ENCODE measurements around the gene IL5. TPM values are rescaled to one million over a fixed set of nuclear protein-coding genes. Genes with fewer than 3 reads are reported as not detected.

IL5 gene
- total and polyA plus RNA-seq, 2 donors (not counting 3 experiments of a cell fraction or from before 2014, with no cell fraction given): not detected

DNA sequence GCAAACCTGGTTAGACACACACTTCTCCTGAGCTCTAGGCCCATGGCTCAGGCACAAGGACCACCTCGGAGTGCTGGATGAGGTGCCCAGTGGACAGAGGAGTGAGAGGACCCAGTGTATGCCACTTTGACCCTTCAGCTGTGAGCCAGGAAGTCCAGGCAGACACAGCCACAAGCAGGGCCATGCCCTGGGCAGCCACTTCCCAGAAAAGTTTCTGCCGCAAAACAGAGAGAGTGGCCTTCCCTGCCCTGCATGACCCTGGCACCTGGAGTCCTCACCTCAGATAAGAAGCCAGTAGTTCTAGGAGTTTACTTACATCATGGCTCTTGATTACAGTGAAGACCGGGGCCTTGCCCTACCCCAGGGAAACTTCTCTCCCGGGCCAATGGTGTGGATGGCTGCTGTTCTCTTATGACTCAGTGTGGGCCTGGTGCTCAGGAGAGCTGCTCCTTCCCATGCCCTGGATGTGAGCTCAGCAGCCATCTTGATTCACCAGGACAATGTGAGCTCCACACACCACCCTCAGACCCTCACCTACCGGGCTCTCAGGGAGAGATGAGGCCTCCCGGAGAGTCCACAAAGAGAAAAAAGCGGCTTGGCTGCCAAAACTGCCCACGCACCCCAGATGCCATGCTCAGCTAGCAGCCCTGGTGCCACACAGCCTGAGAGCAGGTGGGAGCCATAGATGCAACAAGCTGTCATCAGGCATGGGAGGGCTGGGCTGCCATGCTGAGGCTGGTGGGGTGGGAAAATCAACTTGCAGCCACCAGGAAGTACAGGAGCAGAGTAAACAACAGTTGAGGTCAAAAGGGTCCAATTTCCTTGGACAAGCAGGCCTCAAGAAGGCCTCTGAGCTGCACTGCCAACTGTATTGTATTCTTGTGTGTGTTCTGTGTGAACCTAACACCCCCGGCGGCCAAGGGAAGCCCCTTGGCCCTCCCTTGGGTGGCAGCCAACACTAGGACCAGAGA lies 41.1 kb downstream of the IL5 start:
- Histone ChIP-seq H3K27me3 (ENCODE audit: control insufficient read depth in 2 of 2, insufficient read depth in 2 of 2, low read length in 2 of 2) (no peaks in the 10 kb centered on the region), H3K9me3 (replicated peaks; ENCODE audit: control insufficient read depth, insufficient read depth, low read length) (no peaks in the 10 kb centered on the region), H3K27ac (ENCODE audit: insufficient read depth, low read depth, low read length) (peak overlapping the region; percentile 2), H3K9ac (replicated peaks; ENCODE audit: extremely low read depth, insufficient read depth, low read length) (no peak overlapping the region), H3K79me2 (ENCODE audit: control insufficient read depth, insufficient read depth, low read length) (no peaks in the 10 kb centered on the region), H3K4me3 (replicated peaks in 1 of 3; ENCODE audit: insufficient read depth in 1 of 3, low read depth in 1 of 3, low read length in 3 of 3) (no peak overlapping the region), H3K4me2 (ENCODE audit: insufficient read depth, low read length) (no peak overlapping the region), H3K4me1 (ENCODE audit: control insufficient read depth, extremely low read depth, insufficient read depth, low read length) (peaks cover 40% of the 10 kb centered on the region), H3K9me1 (replicated peaks; ENCODE audit: control insufficient read depth, extremely low read depth, insufficient read depth, low read length) (no peaks in the 10 kb centered on the region), H2AFZ (ENCODE audit: low read depth, low read length) (peak overlapping the region; percentile 62), H4K20me1 (replicated peaks; ENCODE audit: control insufficient read depth, extremely low read depth, insufficient read depth, low read length) (no peaks in the 10 kb centered on the region), H3K36me3 (ENCODE audit: control insufficient read depth in 2 of 2, extremely low read depth in 1 of 2, insufficient read depth in 2 of 2, low read length in 2 of 2) (no peaks in the 10 kb centered on the region)
- peak; percentile 70 for FAIRE-seq
- DNase-seq (ENCODE audit: low read depth, low spot score): no peak
- dilution Hi-C loops (cut with MboI; ENCODE audit: extremely low pct_ligation_motif_present, low sequenced_read_pairs): no loop called here
- BruUV-seq (replicated peaks): no TSS peak
- intact Hi-C loops (cut with micrococcal nuclease): loop anchor here (1.0 kb wide), 3 partner anchors 83 to 116 kb away; no protein-coding TSS in a partner anchor
- CTCF ChIA-PET: interaction anchor here (1.1 to 8.4 kb wide), 8 partner anchors 12 to 317 kb away, joined by 3 to 220 read pairs (median 14); partner anchors contain the start of gene IRF1
- POLR2A ChIA-PET: interaction anchor here (1.4 kb wide), 1 partner anchor 12 kb away, joined by 8 read pairs; the partner anchor contains the start of gene IRF1
- TF ChIP-seq MYC (IDR thresholded peaks at IDR 0.05; ENCODE audit: low read depth, low read length): no peak
- no peak for TF ChIP-seq POLR2AphosphoS5 (IDR thresholded peaks at IDR 0.05; ENCODE audit: insufficient read depth, low read depth, low read length)
- no peak for TF ChIP-seq POLR2A (IDR thresholded peaks at IDR 0.05; ENCODE audit: low read depth, low read length)

DNA sequence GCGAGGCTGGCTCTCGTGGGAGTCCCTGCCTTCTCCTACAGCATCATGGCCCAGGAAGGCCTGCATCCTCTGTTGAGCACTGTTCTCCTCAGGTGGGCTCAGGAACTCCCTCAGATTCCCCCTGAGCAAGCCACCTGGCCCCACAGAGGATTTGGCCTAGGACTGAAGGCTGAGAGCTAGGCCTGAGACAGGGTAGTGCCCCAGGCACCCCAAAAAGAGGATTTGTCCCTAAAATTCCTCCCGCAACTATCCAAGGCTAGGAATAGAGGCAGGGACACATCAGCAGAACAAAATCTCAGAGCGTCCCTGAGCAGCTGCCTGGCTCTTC lies 41.7 kb downstream of the IL5 start:
- dilution Hi-C loops (cut with MboI; ENCODE audit: extremely low pct_ligation_motif_present, low sequenced_read_pairs): no loop called here
- Histone ChIP-seq H3K9ac (replicated peaks; ENCODE audit: extremely low read depth, insufficient read depth, low read length) (no peak overlapping the region), H3K27ac (ENCODE audit: insufficient read depth, low read depth, low read length) (no peak overlapping the region), H4K20me1 (replicated peaks; ENCODE audit: control insufficient read depth, extremely low read depth, insufficient read depth, low read length) (no peaks in the 10 kb centered on the region), H3K27me3 (ENCODE audit: control insufficient read depth in 2 of 2, insufficient read depth in 2 of 2, low read length in 2 of 2) (no peaks in the 10 kb centered on the region), H3K4me3 (replicated peaks in 1 of 3; ENCODE audit: insufficient read depth in 1 of 3, low read depth in 1 of 3, low read length in 3 of 3) (no peak overlapping the region), H2AFZ (ENCODE audit: low read depth, low read length) (no peak overlapping the region), H3K36me3 (ENCODE audit: control insufficient read depth in 2 of 2, extremely low read depth in 1 of 2, insufficient read depth in 2 of 2, low read length in 2 of 2) (no peaks in the 10 kb centered on the region), H3K9me3 (replicated peaks; ENCODE audit: control insufficient read depth, insufficient read depth, low read length) (no peaks in the 10 kb centered on the region), H3K4me1 (ENCODE audit: control insufficient read depth, extremely low read depth, insufficient read depth, low read length) (peaks cover 44% of the 10 kb centered on the region), H3K79me2 (ENCODE audit: control insufficient read depth, insufficient read depth, low read length) (no peaks in the 10 kb centered on the region), H3K4me2 (ENCODE audit: insufficient read depth, low read length) (no peak overlapping the region), H3K9me1 (replicated peaks; ENCODE audit: control insufficient read depth, extremely low read depth, insufficient read depth, low read length) (no peaks in the 10 kb centered on the region)
- DNase-seq (ENCODE audit: low read depth, low spot score) (no peak), FAIRE-seq (no peak)
- intact Hi-C loops (cut with micrococcal nuclease): loop anchor here (1.0 kb wide), 3 partner anchors 82 to 115 kb away; no protein-coding TSS in a partner anchor
- TF ChIP-seq FOS (IDR thresholded peaks at IDR 0.05; ENCODE audit: borderline replicate concordance, insufficient read depth, low read length) (no peak), POLR2AphosphoS5 (IDR thresholded peaks at IDR 0.05; ENCODE audit: insufficient read depth, low read depth, low read length) (no peak)
- POLR2A ChIA-PET: interaction anchor here (1.4 kb wide), 1 partner anchor 11 kb away, joined by 8 read pairs; the partner anchor contains the start of gene IRF1
- CTCF ChIA-PET: interaction anchor here (1.0 to 8.4 kb wide), 17 partner anchors 8 to 318 kb away, joined by 3 to 220 read pairs (median 7); partner anchors contain the start of gene IRF1
- BruUV-seq (replicated peaks): no TSS peak

All from endothelial cell of umbilical vein (primary cell).